Effector CD8-positive, alpha-beta T cell (primary cell): ENCODE results near the gene PTPRN.
"Not testable (repeated sequence)": the region's sequence is repeated elsewhere in the genome, so short reads cannot be mapped to it uniquely, and the experiment has no call there.

ENCODE experiments used
- DNase-seq: peaks from one replicate; lab custom pipeline; 2025; lab: John Stamatoyannopoulos, UW
- total RNA-seq, 4 experiments: gene quantifications; one replicate each; lab custom pipeline; 2026; lab: John Stamatoyannopoulos, UW

PTPRN gene
- total RNA-seq, result 0 to 0.49 (median 0.13) reads per million in 4 experiments

DNA sequence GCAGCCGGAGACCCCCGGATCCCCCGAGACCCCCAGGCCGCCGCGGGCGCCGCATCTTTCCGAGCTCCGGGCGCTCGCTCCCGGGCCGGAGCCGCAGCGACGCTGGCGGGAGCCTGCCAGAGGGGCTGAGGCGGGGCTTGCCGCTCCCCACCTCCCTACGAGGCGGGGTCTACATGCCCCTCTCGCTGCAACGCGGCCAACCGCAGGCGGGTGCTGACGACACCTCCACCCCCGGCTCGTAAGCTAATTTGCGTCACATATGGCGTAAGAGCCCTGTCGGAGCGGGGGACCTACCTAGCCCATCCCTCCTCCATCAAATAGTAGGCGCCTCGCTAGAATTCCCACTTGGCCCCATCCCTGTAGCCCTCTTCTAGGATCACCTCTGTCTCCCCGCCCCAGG, at the start of gene PTPRN:
Gene PTPRN (minus strand): TSS at position 124 of the 400 bp plus-strand sequence. CDS start 69 bp downstream, at position 55.
- DNase-seq, result no peak

DNA sequence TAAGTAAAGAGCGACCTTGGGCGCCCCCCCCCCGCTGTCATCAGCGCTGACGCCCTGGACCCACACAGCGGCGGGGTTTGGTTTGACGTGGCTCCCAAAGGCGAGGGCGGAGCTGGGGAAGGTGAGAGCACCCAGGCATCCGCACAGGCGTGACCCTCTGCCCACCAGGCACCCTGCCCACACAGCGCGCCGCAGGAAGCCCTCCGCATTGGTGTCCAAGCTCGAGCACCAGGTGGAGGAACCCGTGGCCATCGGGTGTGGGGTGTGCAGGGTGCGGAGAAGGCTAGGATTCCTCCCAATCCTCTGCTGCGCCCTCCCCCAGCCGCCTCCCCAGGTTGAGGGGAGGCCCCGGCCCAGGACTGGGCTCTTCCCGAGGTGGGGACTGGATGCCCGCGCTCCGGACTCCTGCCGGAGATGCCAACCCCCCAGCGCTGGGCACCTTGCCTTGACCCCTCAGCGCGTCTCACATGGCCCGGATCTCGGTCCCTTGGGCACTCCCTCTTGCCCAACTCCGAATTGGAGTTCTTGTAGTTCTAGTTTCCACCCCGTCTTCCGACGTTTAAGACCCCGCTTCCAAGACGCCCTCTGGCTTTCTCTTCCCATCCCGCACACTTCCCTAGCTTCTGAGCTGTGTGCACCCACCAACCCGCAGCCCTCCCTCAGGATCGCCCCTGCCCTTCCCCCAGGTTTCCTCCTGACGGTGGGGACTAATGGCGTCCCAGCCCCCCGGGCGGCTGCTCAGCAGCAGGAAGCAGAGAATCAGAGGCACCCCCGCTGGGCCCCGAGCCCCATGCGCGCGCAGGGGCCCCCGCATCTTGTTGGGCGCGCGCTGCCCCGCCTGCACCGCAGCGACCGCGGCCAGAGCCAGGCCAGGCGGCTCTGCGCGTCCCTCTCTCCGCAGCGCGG, 49.2 kb upstream of the PTPRN start:
- DNase-seq, result no peak

DNA sequence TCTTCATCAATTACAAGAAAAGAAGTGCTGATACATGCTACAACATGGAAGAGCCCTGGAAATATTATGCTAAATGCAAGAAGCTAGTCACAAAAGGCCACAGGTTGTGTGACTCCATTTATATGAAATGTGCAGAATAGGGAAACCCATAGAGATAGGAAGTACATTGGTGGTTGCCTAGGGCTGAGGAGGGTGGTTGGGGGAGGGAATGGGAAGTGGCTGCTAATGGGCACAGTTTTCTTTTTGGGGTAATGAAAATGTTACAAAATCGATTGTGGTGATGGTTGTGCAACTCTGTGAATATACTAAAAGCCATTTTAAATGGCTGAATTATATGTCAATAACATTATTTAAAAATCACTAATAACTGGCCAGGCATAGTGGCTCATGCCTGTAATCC, 47.6 kb upstream of the PTPRN start:
- DNase-seq, result no peak

DNA sequence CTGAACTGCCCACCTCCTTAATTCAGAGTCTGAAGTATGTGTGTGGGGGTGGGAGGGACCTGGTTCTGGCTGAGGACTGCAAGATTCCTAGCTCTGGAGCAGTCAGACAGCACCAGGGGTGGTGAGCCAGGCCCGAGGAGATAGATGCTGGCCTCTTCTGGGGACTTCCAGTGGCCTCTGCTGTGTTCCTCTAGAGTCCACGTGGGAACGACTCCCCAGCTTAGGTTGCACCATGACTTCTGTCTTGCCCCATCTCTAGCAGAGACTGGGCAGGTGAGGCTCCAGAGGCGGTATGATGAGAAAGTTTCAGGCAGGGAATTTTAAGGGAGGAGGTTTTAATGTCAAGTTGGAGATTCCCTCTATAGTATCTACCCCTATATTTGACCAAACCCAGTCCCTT, 45.4 kb upstream of the PTPRN start:
- no peak for DNase-seq

DNA sequence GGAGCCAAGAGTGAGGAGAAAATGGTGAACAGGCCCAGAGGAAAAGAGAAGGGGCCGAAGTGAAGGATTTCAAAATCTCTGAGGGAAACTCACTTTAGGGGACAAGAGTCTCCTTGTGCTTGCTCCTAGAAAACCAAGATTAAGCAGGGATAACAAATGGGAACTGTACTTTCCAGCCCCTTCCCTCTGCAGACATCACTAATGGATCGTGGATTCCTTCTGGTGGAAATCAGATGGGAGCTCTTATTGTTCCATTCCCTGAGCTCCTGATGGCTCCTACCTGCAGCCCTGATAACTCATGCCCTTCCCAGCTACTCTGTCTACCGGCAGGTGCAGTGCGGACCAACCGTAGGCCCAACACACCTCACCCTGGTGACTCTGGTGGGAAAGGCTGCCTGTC, 43.9 kb upstream of the PTPRN start:
- no peak for DNase-seq

DNA sequence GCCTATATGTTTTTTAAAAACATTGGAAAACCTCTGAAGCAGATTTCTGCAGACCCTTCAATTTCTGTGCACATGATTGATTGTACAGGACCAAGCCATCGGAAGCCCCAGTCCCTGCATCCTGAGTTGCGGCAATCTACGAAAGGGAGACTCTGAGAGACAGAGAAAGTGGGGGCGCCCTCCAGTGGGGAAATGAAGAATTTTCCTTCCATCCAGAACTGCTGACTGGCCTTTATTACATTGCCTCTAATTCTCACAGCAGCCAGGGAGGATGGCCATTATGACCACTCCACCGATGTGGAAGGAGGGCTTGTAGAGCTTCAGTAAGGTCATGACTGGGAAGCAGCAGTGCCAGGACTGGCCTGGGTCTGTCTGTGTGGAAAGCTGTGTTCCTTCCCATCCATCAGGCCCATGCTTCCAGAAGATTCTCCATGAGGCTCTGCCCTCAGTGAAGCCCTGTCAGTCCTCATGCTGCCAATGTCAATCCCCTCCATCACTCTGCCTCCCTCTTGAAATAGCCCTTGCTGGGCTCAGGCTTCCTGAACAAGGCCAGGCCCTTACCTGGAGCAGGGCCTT, 43.3 kb upstream of the PTPRN start:
- peak; percentile 45 for DNase-seq

DNA sequence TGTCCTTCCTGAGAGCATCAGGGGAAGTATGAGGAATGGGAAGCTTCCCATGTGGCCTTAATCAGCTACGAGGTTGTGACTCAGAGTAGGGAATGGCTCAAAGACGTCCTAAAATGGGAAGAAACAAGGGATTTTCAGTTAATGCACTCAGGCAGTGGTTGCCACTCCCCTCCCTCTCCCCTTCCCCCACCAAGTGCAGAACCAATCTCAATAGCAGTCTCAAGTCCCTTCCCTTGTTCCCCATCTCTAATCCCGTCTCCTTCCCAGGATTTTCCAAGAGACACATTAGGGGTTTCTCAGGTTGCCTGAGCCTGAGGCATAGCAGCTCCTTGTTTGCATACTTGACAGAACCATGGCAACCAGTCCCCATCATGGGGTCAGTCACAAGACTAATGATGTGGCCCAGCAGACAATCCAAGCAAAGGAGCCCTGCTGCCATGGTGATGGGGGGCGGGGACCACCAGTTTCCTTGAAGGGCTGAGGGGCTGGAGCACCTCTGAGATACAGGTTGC, 41.6 kb upstream of the PTPRN start:
- no peak for DNase-seq

DNA sequence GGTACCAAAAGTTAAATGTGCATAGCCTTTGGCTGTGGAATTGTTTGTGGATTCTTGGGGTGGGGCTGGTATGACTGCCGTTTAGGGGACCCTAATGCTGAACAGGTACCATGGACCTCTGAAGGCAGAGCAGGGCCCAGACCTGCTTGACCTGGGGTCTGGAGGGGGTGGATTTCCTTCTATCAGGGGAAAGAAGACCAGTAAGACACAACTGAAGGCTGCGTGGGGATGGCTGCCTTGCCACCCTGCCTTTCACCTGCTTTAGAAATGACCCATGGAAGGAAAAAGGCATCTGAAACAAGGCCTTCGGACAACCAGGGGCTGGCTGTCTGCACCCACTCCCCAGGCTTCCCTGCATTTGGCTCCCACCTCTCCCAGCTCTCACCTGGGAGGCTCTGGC, 41.0 kb upstream of the PTPRN start:
- no peak for DNase-seq

DNA sequence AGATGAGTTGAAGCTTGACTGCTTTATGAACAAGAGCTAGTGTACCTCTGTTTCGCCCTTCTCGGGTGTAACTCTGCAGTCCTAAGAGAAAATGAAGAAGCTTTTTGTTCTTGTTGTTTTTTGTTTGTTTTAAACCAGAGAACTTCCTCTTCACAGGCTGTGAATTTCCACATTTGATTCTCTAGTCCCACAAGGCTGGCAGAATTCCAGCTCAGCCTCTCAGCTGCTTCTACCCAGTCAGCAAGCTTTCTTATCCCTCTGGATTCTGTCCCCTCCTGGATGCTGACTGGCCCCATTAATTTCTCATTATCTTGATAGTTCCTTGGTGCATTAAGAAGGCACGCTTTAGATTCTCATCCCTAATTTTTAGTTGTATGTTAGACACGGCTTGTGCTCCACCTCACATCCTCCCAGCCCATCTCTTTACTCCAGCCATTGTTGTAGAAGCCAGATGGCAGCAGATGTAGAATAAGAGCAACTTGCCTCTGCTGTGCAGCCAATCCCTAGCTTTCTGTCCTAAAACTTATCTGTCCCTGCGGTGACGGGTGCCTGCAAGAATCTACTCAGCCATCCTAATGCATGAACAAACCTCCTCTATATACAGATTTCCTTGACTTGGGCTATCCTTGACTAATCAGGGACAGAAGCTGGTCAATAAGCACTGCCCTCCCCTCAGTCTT, 35.7 kb upstream of the PTPRN start:
- DNase-seq, result no peak

DNA sequence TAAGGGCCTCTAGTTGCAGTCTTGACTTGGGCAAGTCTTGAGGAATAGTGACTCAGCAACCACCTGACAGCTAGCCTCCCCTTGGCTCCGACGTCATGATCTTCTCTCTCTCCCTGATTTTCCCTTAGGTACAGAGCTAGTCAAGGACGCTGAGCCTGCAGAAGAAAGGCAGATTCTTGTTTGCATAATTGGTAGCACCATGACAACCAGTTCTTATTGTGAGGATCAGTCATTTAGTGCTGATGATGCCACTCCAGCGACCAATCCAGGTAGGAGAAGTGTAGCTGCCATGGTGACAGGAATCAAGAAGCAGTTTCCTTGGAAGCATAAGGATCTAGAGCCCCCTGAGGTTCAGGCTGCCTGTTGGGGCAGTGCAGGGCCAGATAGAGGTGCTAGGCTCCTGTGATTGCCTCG, 26.2 kb upstream of the PTPRN start:
- DNase-seq, result no peak

DNA sequence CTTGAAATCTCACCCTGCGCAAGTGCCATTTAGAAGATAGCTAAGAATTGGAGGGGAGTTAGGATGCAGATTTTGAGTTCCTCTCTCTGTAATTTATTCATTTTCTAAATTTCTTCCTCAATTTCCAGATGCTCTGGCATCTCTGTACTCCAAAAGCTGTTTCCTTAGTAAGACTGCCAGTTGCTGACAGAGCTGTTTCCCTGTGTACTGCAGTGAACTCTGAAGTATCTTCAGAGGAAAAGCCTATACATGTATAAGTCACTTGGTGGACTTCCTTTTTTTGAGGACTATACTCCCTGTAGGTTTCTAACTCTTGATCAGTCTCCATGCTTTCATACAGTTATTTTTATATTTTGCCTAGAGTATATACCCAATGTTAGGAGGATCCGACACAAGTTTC, 24.9 kb upstream of the PTPRN start:
- DNase-seq, result no peak

DNA sequence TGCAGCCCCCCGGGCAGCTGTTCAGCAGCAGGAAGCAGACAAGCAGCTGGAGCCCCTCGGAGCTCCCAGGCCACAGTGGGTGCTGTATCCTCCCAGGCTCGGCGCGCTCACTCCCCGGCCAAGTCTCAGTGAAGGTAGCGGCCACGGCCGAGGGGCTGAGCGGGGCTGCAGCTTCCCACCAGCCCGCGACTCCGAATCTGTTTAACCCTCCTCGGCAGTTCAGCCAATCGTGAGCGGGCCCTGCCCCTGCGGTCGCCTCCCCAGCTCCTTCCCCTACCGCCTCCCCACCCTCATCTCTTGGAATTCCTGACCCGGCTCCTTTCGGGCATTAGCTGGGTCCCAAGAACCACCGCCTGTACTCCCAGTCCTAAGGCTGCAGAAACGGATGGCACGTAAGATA, 23.3 kb upstream of the PTPRN start, which contains the start of gene RESP18:
Gene RESP18 (minus strand): TSS at position 203 of the 400 bp plus-strand sequence.
- DNase-seq, result no peak

DNA sequence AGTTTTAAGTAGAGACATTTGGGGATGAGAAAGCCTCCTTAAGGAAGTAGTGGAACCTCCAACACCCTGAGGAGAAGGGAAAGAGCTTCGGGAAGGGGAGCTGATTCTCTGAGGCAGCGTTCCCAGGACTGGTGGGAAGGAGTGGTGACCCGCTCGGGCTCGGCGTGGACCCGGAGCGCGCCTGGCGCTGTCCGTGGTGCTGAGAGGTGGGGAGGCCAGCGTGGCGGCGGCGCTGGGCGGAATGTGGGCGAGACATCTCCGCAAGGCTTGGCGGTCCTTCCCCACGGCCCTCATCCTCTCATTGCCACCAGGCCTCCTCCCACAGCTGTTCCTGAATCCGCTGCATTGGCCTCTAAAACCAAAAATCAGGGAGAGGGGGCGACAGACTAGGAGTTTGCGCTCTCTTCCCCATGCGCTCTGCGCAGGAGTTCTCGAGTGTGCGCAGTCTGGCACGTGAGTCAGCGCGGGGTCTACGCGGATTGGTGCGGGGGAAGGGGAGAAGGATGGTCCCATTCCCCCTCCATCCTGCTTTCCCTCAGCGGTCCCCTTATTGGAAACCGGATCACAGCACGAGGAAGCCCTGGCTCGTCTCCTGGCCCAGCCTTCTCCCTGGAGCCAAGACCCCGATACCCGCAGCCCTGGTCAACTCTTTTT, 22.5 kb upstream of the PTPRN start:
- DNase-seq, result no peak

DNA sequence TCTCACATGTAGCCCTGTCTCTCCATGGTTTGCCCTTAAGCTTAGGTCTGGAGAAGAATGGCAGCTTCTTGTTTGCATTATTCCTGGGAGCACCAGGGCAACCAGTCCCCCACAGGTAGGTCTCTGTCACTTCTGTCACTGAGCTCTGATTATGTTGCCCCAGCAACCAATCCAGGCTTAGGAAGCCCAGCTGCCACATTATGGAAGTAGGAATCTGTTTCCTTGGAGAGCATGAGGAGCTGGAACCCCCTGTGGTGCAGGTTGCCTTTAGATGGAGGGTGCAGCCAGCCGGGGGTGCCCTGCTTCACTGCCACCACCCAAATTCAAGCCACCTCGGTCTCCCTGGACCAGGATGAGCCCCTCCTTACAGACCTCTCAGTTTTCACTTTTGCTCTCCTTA, 18.5 kb upstream of the PTPRN start:
- no peak for DNase-seq

DNA sequence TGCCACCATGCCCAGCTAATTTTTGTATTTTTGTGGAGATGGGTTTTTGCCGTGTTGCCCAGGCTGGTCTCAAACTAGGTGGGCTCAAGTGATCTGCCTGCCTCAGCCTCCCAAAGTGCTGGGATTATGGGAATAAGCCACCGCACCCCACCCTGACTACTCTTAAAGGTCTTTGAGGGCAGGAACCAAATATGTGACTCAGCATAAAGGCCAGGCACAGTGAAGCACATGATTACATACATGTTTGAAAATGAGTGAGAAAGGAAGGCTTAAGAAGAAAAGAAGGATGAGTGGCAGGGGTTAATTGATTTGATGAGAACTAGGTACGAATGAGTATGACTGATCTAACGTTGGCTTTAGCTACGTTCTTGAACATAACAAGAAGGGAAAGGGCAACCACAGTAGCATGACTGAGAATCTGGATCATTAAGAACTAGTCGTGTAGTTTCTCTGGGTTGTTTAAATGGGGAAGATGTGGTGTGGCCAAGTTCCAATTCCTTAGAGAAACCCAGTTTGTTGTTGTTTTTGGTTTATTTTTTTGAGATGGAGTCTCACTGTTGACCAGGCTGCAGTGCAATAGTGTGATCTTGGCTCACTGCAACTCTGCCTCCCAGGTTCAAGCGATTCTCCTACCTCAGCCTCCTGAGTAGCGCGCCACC, 16.6 kb upstream of the PTPRN start:
- no peak for DNase-seq

DNA sequence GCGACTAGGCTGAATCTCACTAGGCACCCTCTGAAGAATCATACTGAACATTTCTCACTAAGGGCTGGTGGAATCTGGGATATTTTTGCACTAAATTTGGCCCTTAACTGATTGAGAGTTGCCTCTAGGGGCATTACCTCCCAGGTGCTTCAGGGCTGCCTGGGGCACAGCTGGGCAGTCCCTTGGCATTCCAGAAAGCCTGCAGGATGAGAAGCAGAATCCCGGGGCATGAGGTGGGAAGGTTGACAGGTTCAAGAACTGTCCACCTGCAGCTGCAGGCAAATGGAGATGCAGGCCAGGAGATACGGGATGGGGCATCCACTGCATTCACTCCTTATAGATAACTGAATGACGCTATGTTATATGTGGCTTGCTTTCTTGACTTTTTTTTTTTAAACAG, 15.9 kb upstream of the PTPRN start:
- no peak for DNase-seq

DNA sequence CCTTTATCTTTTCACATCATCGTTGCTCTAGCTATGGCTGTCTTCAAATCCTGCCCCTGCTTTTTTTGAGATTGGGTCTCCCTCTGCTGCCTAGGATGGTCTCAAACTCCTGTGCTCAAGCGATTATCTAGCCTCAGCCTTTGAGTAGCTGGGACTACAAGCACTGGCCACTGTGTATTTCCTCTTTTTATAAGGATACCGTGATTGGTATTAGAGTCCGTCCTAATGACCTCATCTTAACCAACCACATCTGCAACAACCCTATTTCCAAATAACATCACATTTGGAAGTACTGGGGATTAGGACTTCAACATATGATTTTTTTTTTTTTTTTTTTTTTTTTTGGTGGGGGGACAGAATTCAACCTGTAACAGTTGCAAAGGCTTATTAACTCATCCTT, 14.2 kb upstream of the PTPRN start:
- no peak for DNase-seq

DNA sequence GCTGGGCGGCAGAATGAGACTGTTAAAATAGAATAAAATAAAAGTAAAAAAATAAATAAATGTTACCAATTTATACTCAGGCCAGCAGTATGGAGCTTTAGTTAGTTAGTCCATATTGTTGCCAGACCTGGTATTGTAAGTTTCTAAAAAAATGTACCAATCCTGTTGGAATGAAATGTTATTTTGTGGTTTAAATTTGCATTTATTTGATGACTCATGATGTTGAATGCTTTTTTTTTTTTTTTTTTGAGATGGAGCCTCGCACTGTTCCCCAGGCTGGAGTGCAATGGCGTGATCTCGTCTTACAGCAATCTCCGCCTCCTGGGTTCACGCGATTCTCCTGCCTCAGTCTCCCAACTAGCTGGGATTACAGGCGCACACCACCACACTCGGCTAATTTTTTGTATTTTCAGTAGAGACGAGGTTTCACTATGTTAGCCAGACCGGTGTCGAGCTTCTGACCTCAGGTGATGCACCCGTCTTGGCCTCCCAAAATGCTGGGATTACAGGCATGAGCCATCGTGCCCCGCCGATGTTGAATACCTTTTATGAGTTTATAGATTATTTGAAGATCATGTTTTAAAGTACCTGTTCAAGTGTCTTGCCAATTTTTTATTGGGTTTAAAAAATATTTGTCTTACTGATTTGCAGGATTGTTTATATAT, 5.7 kb upstream of the PTPRN start:
- no peak for DNase-seq

DNA sequence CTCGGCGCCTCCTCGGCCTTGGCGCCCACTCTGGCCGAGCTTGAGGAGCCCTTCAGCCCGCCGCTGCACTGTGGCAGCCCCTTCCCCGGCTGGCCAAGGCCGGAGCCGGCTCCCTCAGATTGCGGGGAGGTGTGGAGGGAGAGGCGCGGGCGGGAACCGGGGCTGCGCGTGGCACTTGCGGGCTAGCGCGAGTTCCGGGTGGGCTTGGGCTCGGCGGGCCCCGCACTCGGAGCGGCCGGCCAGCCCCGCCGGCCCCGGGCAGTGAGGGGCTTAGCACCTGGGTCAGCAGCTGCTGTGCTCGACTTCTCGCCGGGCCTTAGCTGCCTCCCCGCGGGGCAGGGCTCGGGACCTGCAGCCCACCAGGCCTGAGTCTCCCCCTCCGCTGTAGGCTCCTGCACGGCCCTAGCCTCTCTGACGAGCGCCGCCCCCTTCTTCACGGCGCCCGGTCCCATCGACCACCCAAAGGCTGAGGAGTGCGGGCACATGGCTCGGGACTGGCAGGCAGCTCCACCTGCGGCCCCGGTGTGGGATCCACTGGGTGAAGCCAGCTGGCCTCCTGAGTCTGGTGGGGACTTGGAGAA, 3.6 kb upstream of the PTPRN start:
- not testable (repeated sequence) for DNase-seq
